T-helper 2 cell treated with Interferon-gamma antibody and Interleukin-4, amounts not matched to agents 5 μg/mL and 100 μg/mL, for 36 hours (primary cell): Measurements from ENCODE around the gene NCKAP1.
"Not testable (repeated sequence)": the region's sequence is repeated elsewhere in the genome, so short reads cannot be mapped to it uniquely, and the experiment has no call there.

Experiments
- DNase-seq: peaks from one replicate; pipeline ENCODE4 v3.0.0; 2021; ENCODE audit warnings: low spot score
- H3K27ac Mint-ChIP-seq: one replicate; pipeline ENCODE4 v1.8.0; 2021; ENCODE audit warnings: mild to moderate bottlenecking, mixed read lengths
- H3K27me3 Mint-ChIP-seq: one replicate; pipeline ENCODE4 v1.8.0; 2021; ENCODE audit warnings: low read depth, mixed read lengths
- H3K36me3 Mint-ChIP-seq: one replicate; pipeline ENCODE4 v1.8.0; 2021; ENCODE audit warnings: low read depth, mixed read lengths
- H3K4me1 Mint-ChIP-seq: one replicate; pipeline ENCODE4 v1.8.0; 2021; ENCODE audit warnings: low read depth, mixed read lengths
- H3K4me3 Mint-ChIP-seq: one replicate; pipeline ENCODE4 v1.8.0; 2022; ENCODE audit warnings: mild to moderate bottlenecking, moderate library complexity, mixed read lengths
- H3K9me3 Mint-ChIP-seq: one replicate; pipeline ENCODE4 v1.8.0; 2021; ENCODE audit warnings: mixed read lengths

NCKAP1 gene

DNA sequence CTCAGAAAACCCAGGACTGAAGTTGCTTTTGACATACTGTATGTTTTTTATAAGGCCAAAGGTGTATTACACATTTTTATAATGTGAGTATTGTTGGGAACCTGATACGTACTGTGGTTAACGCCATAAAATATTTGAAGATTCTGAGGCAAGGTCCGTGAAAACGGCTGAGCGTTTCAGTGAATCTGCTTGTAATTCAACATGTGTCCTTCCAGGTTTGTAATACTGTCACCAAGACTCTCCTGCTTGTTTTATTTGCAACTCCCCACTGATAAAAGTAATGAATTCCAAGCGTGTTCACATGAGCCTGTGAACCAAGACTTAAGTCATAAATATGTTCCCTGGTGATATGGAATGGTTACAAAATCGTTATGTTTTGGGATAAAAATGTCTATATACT, 148.0 kb downstream of the NCKAP1 start:
- Mint-ChIP-seq H3K4me1 (no peaks in the 10 kb centered on the region), H3K9me3 (no peaks in the 10 kb centered on the region), H3K27ac (no peak overlapping the region), H3K27me3 (peaks cover 6% of the 10 kb centered on the region), H3K4me3 (no peak overlapping the region), H3K36me3 (no peaks in the 10 kb centered on the region)
- no peak for DNase-seq

DNA sequence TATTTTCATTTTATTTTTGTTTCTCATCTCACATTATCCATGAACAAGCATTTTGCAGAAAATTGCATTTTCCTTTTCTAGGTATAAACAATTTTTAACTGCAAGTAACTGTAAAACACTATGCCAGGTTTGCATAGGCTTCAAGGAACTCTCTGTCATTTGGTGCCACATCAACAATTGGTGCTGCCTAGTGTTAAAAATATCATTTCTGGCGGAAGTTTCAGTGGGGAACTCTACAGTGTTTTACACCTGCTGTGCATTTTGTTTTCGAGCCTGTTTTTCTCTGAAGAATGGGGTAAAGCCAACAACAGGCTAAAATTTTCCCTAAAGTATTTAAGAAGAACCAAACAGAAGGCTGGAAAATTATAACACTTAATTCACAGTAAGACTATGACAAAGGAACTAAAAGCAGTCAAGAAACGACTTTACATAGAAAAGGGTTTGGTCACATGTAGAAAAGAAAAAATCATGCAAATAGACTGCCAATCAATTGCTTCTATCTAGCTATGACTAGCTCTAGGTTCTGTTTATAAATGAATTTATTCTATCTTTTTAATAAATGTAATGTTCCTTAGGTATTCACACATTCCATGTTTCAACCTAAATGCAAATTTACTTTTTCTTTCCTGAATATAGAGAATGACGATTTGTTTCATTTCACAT, 150.4 kb downstream of the NCKAP1 start:
- no peak for DNase-seq
- Mint-ChIP-seq H3K27me3 (peaks cover 6% of the 10 kb centered on the region), H3K9me3 (no peaks in the 10 kb centered on the region), H3K4me1 (no peaks in the 10 kb centered on the region), H3K36me3 (no peaks in the 10 kb centered on the region), H3K27ac (no peak overlapping the region), H3K4me3 (no peak overlapping the region)

GRCh38 chr2:182887093-182887492, 151.2 kb downstream of the NCKAP1 start:
- no peak overlapping the region for H3K27ac Mint-ChIP-seq
- no peaks in the 10 kb centered on the region for H3K9me3 Mint-ChIP-seq
- H3K27me3 Mint-ChIP-seq, result peaks cover 6% of the 10 kb centered on the region
- no peaks in the 10 kb centered on the region for H3K4me1 Mint-ChIP-seq
- no peak overlapping the region for H3K4me3 Mint-ChIP-seq
- DNase-seq, result no peak
- H3K36me3 Mint-ChIP-seq, result no peaks in the 10 kb centered on the region

- no peak overlapping the region for H3K4me3 Mint-ChIP-seq
- no peaks in the 10 kb centered on the region for H3K36me3 Mint-ChIP-seq
These were observed 152.5 kb downstream of the NCKAP1 start for GRCh38 chr2:182885771-182886170.

DNA sequence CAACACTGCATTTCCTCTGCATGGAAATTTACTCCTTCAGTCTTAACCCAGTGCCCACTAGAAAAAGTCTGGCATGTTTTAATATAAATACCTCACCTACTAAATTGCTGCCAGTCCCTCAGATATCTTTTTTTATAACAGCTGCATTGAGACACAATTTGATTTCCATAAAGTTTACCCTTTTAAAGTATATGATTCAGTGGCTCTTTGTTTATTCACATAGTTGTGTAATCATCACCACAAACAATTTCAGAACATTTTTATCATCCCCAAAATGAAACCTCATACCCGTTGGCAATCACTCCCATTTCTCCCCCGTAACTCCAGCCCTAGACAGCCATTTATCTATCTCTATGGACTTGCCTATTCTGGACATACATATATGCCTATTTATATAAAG, 154.8 kb downstream of the NCKAP1 start:
- DNase-seq, result no peak
- Mint-ChIP-seq H3K9me3 (peaks cover 5% of the 10 kb centered on the region), H3K27ac (no peak overlapping the region), H3K36me3 (no peaks in the 10 kb centered on the region), H3K4me1 (no peaks in the 10 kb centered on the region), H3K4me3 (no peak overlapping the region), H3K27me3 (peaks cover 1% of the 10 kb centered on the region)

More at GRCh38 chr2:182885771-182886170, 152.5 kb downstream of the NCKAP1 start:
- no peak overlapping the region for H3K27ac Mint-ChIP-seq
- H3K9me3 Mint-ChIP-seq, result no peaks in the 10 kb centered on the region
- H3K4me1 Mint-ChIP-seq, result no peaks in the 10 kb centered on the region
- DNase-seq, result no peak
- H3K27me3 Mint-ChIP-seq, result peaks cover 2% of the 10 kb centered on the region

- not testable (repeated sequence) for H3K27me3 Mint-ChIP-seq, H3K4me3 Mint-ChIP-seq, DNase-seq, H3K27ac Mint-ChIP-seq, H3K4me1 Mint-ChIP-seq, H3K36me3 Mint-ChIP-seq, H3K9me3 Mint-ChIP-seq
These were observed 158.2 kb downstream of the NCKAP1 start for GRCh38 chr2:182880100-182880499.

GRCh38 chr2:182876653-182877052, 161.6 kb downstream of the NCKAP1 start:
- DNase-seq, H3K27ac Mint-ChIP-seq, H3K27me3 Mint-ChIP-seq: not testable (repeated sequence)

GRCh38 chr2:182870227-182870626, 168.0 kb downstream of the NCKAP1 start:
- peaks cover 43% of the 10 kb centered on the region for H3K27me3 Mint-ChIP-seq
- no peak for DNase-seq
- H3K4me1 Mint-ChIP-seq, result peaks cover 14% of the 10 kb centered on the region
- H3K4me3 Mint-ChIP-seq, result no peak overlapping the region
- H3K9me3 Mint-ChIP-seq, result peaks cover 4% of the 10 kb centered on the region
- no peaks in the 10 kb centered on the region for H3K36me3 Mint-ChIP-seq
- H3K27ac Mint-ChIP-seq, result no peak overlapping the region

More at GRCh38 chr2:182876653-182877052, 161.6 kb downstream of the NCKAP1 start:
- not testable (repeated sequence) for H3K9me3 Mint-ChIP-seq, H3K36me3 Mint-ChIP-seq, H3K4me1 Mint-ChIP-seq, H3K4me3 Mint-ChIP-seq

DNA sequence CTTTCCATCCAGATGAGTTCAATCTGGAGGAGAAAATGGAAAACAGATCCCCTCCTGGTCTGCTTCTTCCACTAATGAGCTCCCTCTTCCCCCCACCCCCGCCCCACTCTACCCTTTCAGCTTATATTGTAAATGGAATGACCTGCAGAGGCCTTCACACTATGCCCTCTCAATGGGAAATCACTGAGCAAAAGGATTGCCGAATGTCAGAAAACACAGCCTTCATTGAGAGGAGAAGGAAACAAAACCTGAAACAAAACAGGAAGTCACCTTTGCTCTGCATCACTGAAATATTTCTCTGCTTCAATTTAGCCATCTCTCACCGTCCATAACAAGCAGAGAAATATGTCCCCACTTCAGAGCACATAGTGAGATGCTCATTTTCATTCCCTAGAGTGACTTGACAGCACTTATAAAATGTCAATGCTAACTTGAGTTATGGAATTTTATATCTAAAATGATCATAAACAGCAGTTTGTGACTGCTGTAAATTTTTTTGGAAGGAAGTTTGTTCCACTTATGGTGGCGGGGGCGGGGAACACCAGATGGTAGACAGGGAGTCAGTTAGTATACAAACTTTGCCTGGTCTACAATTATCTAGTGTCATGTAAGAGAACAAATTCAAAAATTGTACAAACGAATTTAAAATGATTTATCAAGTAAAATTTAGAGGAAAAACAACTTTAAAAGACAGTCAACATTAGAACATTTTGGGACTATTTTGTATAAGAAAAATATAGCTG, 170.0 kb downstream of the NCKAP1 start:
- no peak overlapping the region for H3K27ac Mint-ChIP-seq
- H3K4me1 Mint-ChIP-seq, result peaks cover 14% of the 10 kb centered on the region
- peaks cover 58% of the 10 kb centered on the region for H3K27me3 Mint-ChIP-seq
- no peak for DNase-seq
- no peaks in the 10 kb centered on the region for H3K36me3 Mint-ChIP-seq
- H3K9me3 Mint-ChIP-seq, result no peaks in the 10 kb centered on the region
- H3K4me3 Mint-ChIP-seq, result no peak overlapping the region

DNA sequence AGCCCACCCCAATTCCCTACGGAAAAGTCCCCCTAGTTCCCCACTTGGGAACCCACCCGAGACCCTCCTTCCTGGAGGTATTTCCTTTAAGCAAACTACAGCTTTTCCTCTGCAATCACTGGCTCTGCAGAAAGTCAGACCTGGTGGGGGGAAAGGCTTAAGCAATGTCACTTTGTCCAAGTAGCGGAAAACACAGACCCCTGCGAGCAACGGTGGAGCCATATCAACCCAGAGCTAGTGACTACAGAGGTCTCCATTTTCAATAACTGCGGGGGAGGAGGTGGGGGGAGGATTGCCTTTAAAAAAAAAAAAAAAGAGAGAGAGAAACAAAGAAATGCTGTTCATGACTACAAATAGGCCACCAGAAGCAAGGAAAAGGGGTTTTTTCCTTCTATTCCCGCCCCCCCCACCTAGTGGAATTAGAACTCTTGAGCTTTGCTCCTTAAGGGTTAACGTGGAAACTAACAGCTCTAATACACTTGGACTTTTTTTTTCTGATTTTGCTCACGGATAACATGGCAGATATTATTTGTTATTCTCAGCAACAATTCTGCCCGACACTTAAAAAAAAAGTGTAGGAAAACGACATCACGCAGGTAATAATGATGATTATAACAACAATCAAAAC, 170.7 kb downstream of the NCKAP1 start:
- Mint-ChIP-seq H3K4me1 (peaks cover 14% of the 10 kb centered on the region), H3K36me3 (no peaks in the 10 kb centered on the region), H3K9me3 (no peaks in the 10 kb centered on the region), H3K27ac (no peak overlapping the region), H3K4me3 (no peak overlapping the region), H3K27me3 (peaks cover 55% of the 10 kb centered on the region)
- no peak for DNase-seq

DNA sequence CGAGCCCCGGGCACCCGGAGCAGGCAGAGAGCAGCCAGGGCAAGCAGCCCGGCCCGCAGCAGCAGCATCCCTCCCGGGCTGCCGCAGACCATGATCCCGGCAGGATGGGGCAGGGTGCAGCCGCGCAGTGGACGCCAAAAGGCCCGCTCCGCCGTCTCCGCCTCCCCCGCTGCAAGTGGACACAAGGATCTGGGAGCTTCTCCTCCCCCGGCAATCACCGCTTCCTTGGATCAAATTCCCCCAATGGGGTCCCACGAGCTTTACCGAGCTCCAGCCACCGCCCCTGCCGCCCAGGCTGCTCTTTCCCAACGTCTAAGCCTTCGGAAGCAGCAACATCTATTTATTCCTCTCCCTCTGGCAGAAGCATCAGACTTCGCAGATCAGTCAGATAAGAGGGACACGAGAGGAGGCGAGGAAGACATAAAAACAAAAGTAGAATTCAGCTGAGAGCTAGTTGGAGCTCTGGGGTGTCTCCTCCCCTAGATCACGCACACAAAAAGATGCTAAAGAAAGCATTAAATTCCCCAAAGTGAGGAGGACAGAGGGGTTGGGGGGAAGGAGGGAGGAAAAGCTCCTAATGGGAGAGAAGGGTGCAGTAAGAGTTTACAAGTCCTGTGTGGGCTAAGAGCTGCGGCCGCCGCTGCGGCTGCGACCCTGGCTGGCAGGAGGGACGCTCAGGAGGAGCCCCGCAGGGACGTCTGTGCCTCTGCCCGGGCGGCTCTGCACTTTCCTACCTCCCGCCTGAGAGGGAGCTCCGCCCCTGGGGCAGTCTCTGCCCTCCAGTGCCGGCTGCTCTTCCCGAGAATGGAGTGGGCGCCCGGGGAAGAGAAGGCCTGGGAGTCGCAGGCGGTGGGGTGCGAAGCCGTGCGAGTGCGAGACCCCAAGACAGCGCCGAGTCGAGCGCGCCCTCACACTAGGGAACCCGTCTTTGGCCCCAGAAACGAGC, 171.5 kb downstream of the NCKAP1 start, which contains the start of gene FRZB:
Gene FRZB, minus strand, starts transcription at position 177 of the 946 bp plus-strand sequence. Its CDS starts 85 bp downstream, at position 92.
- H3K27ac Mint-ChIP-seq, result no peak within 1 kb of the TSS
- no peak for DNase-seq
- H3K9me3 Mint-ChIP-seq, result no peaks in the 10 kb centered on the region
- peaks cover 14% of the 10 kb centered on the region for H3K4me1 Mint-ChIP-seq
- peak within 1 kb of the TSS; percentile 61 for H3K4me3 Mint-ChIP-seq
- H3K27me3 Mint-ChIP-seq, result peaks cover 60% of the 10 kb centered on the region
- no peaks in the 10 kb centered on the region for H3K36me3 Mint-ChIP-seq

DNA sequence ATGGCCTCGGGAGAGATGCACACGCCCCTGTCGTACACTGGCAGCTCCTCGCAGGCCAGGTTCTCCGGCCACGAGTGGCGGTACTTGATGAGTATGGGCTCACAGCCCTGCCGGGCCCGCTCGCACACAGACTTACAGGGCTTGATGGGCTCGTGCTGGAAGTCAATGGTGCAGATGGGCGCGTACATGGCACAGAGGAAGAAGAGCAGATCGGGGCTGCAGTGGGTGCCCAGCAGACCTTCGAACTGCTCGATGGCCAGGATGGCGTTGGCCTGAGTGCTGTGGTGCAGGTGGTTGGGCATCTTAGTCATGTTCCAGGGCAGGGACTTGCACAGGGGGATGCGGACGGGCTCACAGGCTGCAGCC, 172.2 kb downstream of the NCKAP1 start:
- no peak for DNase-seq
- peaks cover 64% of the 10 kb centered on the region for H3K27me3 Mint-ChIP-seq
- H3K4me1 Mint-ChIP-seq, result peaks cover 14% of the 10 kb centered on the region
- no peak overlapping the region for H3K27ac Mint-ChIP-seq
- H3K9me3 Mint-ChIP-seq, result no peaks in the 10 kb centered on the region
- H3K4me3 Mint-ChIP-seq, result peak overlapping the region; percentile 35
- H3K36me3 Mint-ChIP-seq, result no peaks in the 10 kb centered on the region

DNA sequence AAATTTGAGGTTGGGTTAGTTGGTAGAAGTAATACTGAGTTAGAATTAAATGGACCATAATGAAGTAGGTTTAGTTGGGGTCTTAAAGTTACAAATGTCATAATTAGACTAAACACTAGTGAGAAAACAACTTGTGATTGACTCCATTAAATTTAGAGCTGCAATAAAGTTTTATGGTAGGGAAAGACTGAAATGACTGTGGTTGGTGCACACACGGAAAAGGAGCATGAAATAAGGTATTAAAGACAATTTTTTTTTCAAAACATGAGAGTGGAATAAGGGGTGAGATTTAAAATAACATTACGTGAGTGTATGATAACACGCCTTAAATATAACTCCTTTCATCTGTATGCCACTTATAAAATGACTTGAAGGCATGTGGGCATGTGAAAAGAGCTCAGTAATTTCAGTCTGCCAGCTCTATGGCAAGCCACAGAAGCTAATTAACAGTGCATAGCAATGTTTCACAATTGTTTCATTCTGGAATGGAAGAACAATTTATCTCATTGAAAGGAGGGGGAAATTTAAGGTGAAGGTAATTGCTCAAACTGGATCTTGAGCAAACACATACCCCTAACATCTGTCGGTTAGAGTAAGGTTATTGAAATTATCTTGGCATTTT, 173.2 kb downstream of the NCKAP1 start:
- no peak overlapping the region for H3K4me3 Mint-ChIP-seq
- no peaks in the 10 kb centered on the region for H3K9me3 Mint-ChIP-seq
- no peak overlapping the region for H3K27ac Mint-ChIP-seq
- H3K27me3 Mint-ChIP-seq, result peaks cover 62% of the 10 kb centered on the region
- DNase-seq, result no peak
- H3K4me1 Mint-ChIP-seq, result peaks cover 14% of the 10 kb centered on the region
- no peaks in the 10 kb centered on the region for H3K36me3 Mint-ChIP-seq
